ENCODE data around the gene THBS1.

THBS1 gene

GRCh38 chr15:39641191-39641889 is 60.5 kb downstream of the THBS1 start:
- DNase-seq: no peak

- no peak for DNase-seq
These were observed 61.2 kb downstream of the THBS1 start for GRCh38 chr15:39642011-39642640.

GRCh38 chr15:39643727-39644126 is 62.8 kb downstream of the THBS1 start:
- no peak for DNase-seq

- no peak for DNase-seq
These were observed 63.3 kb downstream of the THBS1 start for GRCh38 chr15:39644136-39644535.

- DNase-seq: no peak
These were observed 64.5 kb downstream of the THBS1 start for GRCh38 chr15:39645138-39645975.

GRCh38 chr15:39645976-39646257 is 65.0 kb downstream of the THBS1 start:
- DNase-seq: no peak

- no peak for DNase-seq
These were observed 65.5 kb downstream of the THBS1 start for GRCh38 chr15:39646425-39646824.
